A673 (cell line): ENCODE results near the gene FXN.

Source experiments
- CTCF ChIP-seq: fragments of 300-800, 200-600 bp; sonication (generic); conservative IDR thresholded peaks from 2 replicates; pipeline ENCODE4 v1.5.1; 2017; ENCODE audit warnings: low read depth, mild to moderate bottlenecking, antibody characterized with exemption, low read length, moderate library complexity, mixed read lengths
- EZH2 ChIP-seq: fragments of 200-600 bp; sonication (generic); IDR thresholded peaks from 2 replicates; pipeline ENCODE4 v1.6.1; 2017; ENCODE audit warnings: borderline replicate concordance, low read depth, mild to moderate bottlenecking, mixed read lengths, antibody characterized with exemption, low read length; ENCODE audit not compliant: poor library complexity, severe bottlenecking

GRCh38 chr9:69066955-69067354 is 31.4 kb downstream of the FXN start:
- no peak for TF ChIP-seq CTCF
- no peak for TF ChIP-seq EZH2
